HCT116 (cell line): ENCODE measurements around the gene NCOA1. TPM values are rescaled to one million over a fixed set of nuclear protein-coding genes. Genes with fewer than 3 reads are reported as not detected.

Experiments
- ATAC-seq: fragments of 200-7000 bp; cut with Tn5 transposase; 2 replicates; pipeline ENCODE4 v1.9.1; 2020; ENCODE audit warnings: mild to moderate bottlenecking, moderate library complexity
- BruUV-seq: library from RNA; stranded (reverse); fragments of 400-500 nt; replicated peaks from 2 replicates; lab custom pipeline; 2021; lab: Mats Ljungman, UMichigan
- CTCF ChIA-PET: fragments of 300-600 bp; sonication (Branson Sonifier 250); formaldehyde crosslinking; loops from one replicate; lab custom pipeline; 2021; ENCODE audit warnings: antibody characterized with exemption; lab: Charles Lee
- POLR2A ChIA-PET: fragments of 300-600, 350-600 bp; sonication (Branson Sonifier 250); formaldehyde crosslinking; loops from one replicate; lab custom pipeline; 2021; ENCODE audit warnings: antibody characterized with exemption; lab: Charles Lee
- RAD21 ChIA-PET, 2 experiments: fragments of 300-600 bp; sonication (Branson Sonifier 250); formaldehyde crosslinking; loops; one replicate each; lab custom pipeline; 2023; ENCODE audit warnings: low total read pairs in 2 of 2; ENCODE audit not compliant: uncharacterized antibody in 2 of 2, unreplicated experiment in 2 of 2, low non-redundant PET in 1 of 2; lab: Charles Lee
- DNase-seq: peaks from one replicate; pipeline ENCODE4 v3.0.0-alpha.2; 2010; ENCODE audit warnings: low read depth, low spot score
- H2AFZ ChIP-seq: fragments of 200-600 bp; shearing (Covaris generic), sonication (generic); 2 replicates; pipeline ENCODE4 v1.6.1; 2017; ENCODE audit warnings: low read depth, mixed run types, mixed read lengths, antibody characterized with exemption, low read length; ENCODE audit not compliant: poor library complexity, severe bottlenecking
- H3K27ac ChIP-seq: 2 replicates; pipeline ENCODE4 v1.5.1; 2012; ENCODE audit warnings: low read depth, low read length
- H3K27me3 ChIP-seq: fragments of 200-600 bp; sonication (generic); 2 replicates; pipeline ENCODE4 v1.6.1; 2016; ENCODE audit warnings: mixed run types, low read length, mixed read lengths; ENCODE audit not compliant: insufficient read depth
- H3K36me3 ChIP-seq, 2 experiments: fragments of 200-500 bp in 1 of 2; fragments of 200-600 bp in 1 of 2; sonication (Bioruptor generic) in 1 of 2; sonication (generic) in 1 of 2; 2 replicates each; pipeline versions ENCODE4 v1.5.1 to v1.6.1; 2014 to 2016; ENCODE audit warnings: low read length in 2 of 2, inconsistent platforms in 1 of 2, mixed read lengths in 1 of 2, mixed run types in 1 of 2; ENCODE audit not compliant: insufficient read depth in 2 of 2, control insufficient read depth in 1 of 2
- H3K4me1 ChIP-seq, 2 experiments: fragments of 200-600 bp in 1 of 2; sonication (generic) in 1 of 2; 2 replicates each; pipeline versions ENCODE4 v1.5.1 to v1.6.1; 2012 to 2017; ENCODE audit warnings: low read length in 2 of 2, inconsistent platforms in 1 of 2, mild to moderate bottlenecking in 1 of 2, mixed read lengths in 1 of 2, mixed run types in 1 of 2, moderate library complexity in 1 of 2; ENCODE audit not compliant: insufficient read depth in 2 of 2, control insufficient read depth in 1 of 2
- H3K4me2 ChIP-seq: fragments of 200-600 bp; sonication (generic); 2 replicates; pipeline ENCODE4 v1.6.1; 2017; ENCODE audit warnings: mixed run types, low read length, mixed read lengths
- H3K4me3 ChIP-seq, 2 experiments: fragments of 200-600 bp in 1 of 2; sonication (generic) in 1 of 2; replicated peaks in 1 of 2; 2 replicates each; pipeline ENCODE4 v1.5.1; 2011 to 2016; ENCODE audit warnings: low read length in 2 of 2, control low read depth in 1 of 2, low read depth in 1 of 2, mild to moderate bottlenecking in 1 of 2, mixed read lengths in 1 of 2, mixed run types in 1 of 2
- H3K79me2 ChIP-seq: fragments of 200-600 bp; sonication (generic); 2 replicates; pipeline ENCODE4 v1.6.1; 2017; ENCODE audit warnings: mild to moderate bottlenecking, mixed run types, low read length, moderate library complexity, mixed read lengths; ENCODE audit not compliant: insufficient read depth
- H3K9ac ChIP-seq: fragments of 200-600 bp; sonication (generic); 2 replicates; pipeline ENCODE4 v1.6.1; 2016; ENCODE audit warnings: low read length, mixed read lengths
- H3K9me2 ChIP-seq: fragments of 200-600 bp; sonication (generic), shearing (Covaris generic); 2 replicates; pipeline ENCODE4 v1.6.1; 2017; ENCODE audit warnings: mixed run types, mild to moderate bottlenecking, moderate library complexity; ENCODE audit not compliant: insufficient read depth
- H3K9me3 ChIP-seq, 2 experiments: fragments of 200-500 bp in 1 of 2; fragments of 200-600 bp in 1 of 2; sonication (Bioruptor generic) in 1 of 2; sonication (generic) in 1 of 2; 2 replicates each; pipeline ENCODE4 v1.6.1; 2014 to 2017; ENCODE audit warnings: low read length in 2 of 2, mixed read lengths in 2 of 2, inconsistent platforms in 1 of 2, low read depth in 1 of 2, mild to moderate bottlenecking in 1 of 2, mixed run types in 1 of 2, moderate library complexity in 1 of 2; ENCODE audit not compliant: control insufficient read depth in 1 of 2, insufficient read depth in 1 of 2
- H4K20me1 ChIP-seq: fragments of 200-600 bp; sonication (generic), shearing (Covaris generic); 2 replicates; pipeline ENCODE4 v1.6.1; 2017; ENCODE audit warnings: mixed run types, mild to moderate bottlenecking, moderate library complexity; ENCODE audit not compliant: insufficient read depth
- CBX3 ChIP-seq: IDR thresholded peaks from 2 replicates; pipeline ENCODE4 v1.6.1; 2012; ENCODE audit warnings: low read depth
- CEBPB ChIP-seq: IDR thresholded peaks from 2 replicates; pipeline ENCODE4 v1.6.1; 2012; ENCODE audit warnings: low read depth
- EGR1 ChIP-seq: IDR thresholded peaks from 2 replicates; pipeline ENCODE4 v1.6.1; 2012; ENCODE audit warnings: low read depth
- EZH2 ChIP-seq: fragments of 200-600 bp; sonication (generic); IDR thresholded peaks from 2 replicates; pipeline ENCODE4 v1.6.1; 2017; ENCODE audit warnings: antibody characterized with exemption, mixed run types
- FOSL1 ChIP-seq: IDR thresholded peaks from 2 replicates; pipeline ENCODE4 v1.6.1; 2012; ENCODE audit warnings: low read depth
- RAD21 ChIP-seq: IDR thresholded peaks from 2 replicates; pipeline ENCODE4 v1.6.1; 2012; ENCODE audit warnings: low read depth, mild to moderate bottlenecking
- SIN3A ChIP-seq: IDR thresholded peaks from 2 replicates; pipeline ENCODE4 v1.6.1; 2012; ENCODE audit warnings: low read depth
- ZBTB33 ChIP-seq: IDR thresholded peaks from 2 replicates; pipeline ENCODE4 v1.6.1; 2011; ENCODE audit warnings: mild to moderate bottlenecking, low read length, moderate library complexity; ENCODE audit not compliant: insufficient replicate concordance; ENCODE audit errors: extremely low read depth
- ZFX ChIP-seq: fragments of 450-650 bp; IDR thresholded peaks from 2 replicates; pipeline ENCODE4 v1.6.1; 2017
- intact Hi-C: fragments of 100-400 bp; cut with micrococcal nuclease; formaldehyde crosslinking; loops from 2 replicates; pipeline ENCODE4 v1.10.0; 2022
- total RNA-seq: library from RNA; stranded (reverse); gene quantifications from one replicate; pipeline ENCODE4 v1.2.1, GENCODE V29; 2021; ENCODE audit not compliant: unreplicated experiment
- TF ChIP-seq, protein P1 (sequence below), 3 experiments: fragments of 200-600 bp in 1 of 3; sonication (generic) in 1 of 3; IDR thresholded peaks in 2 of 3; conservative IDR thresholded peaks in 1 of 3; 2 replicates each; pipeline ENCODE4 v1.5.1; 2012 to 2017; ENCODE audit warnings: low read depth in 2 of 3, low read length in 2 of 3, antibody characterized with exemption in 1 of 3, borderline replicate concordance in 1 of 3, control low read depth in 1 of 3, mild to moderate bottlenecking in 1 of 3, mixed read lengths in 1 of 3, mixed run types in 1 of 3, moderate library complexity in 1 of 3; ENCODE audit not compliant: insufficient read depth in 1 of 3

Gene NCOA1
- total RNA-seq, 1 experiment from 2014 or later = 10.4 TPM

DNA sequence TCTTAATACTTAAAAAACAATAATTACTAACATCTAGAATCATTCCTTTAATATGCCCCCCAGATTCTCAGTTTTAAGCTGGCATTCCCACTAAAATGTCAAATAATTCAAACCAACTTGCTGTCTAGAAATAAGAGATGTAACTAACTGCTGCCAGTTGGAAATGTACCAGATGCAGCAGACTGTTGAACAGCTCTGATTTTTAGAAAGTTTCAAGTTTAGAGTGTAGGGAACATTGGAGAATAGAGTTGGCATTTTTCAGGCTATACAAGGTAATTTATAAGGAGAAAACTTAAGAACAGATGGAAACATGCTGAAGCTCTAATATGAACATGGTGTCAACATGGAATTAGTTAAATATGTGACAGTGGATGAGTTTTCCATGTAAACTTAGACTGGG lies 200.8 kb downstream of the NCOA1 start:
- Histone ChIP-seq H3K27me3 (no peaks in the 10 kb centered on the region), H3K4me3 (no peak overlapping the region), H2AFZ (no peak overlapping the region), H3K9me3 (no peaks in the 10 kb centered on the region), H3K36me3 (no peaks in the 10 kb centered on the region), H3K4me1 (no peaks in the 10 kb centered on the region), H4K20me1 (no peaks in the 10 kb centered on the region), H3K9ac (no peak overlapping the region), H3K9me2 (no peaks in the 10 kb centered on the region), H3K27ac (no peak overlapping the region), H3K4me2 (no peak overlapping the region), H3K79me2 (no peaks in the 10 kb centered on the region)
- no peak for DNase-seq
- CTCF ChIA-PET = no interaction called here
- RAD21 ChIA-PET = no interaction called here
- no peak for TF ChIP-seq SIN3A
- no peak for TF ChIP-seq CBX3
- intact Hi-C loops = no loop called here
- ATAC-seq = no peak
- BruUV-seq = no TSS peak
- POLR2A ChIA-PET = no interaction called here

DNA sequence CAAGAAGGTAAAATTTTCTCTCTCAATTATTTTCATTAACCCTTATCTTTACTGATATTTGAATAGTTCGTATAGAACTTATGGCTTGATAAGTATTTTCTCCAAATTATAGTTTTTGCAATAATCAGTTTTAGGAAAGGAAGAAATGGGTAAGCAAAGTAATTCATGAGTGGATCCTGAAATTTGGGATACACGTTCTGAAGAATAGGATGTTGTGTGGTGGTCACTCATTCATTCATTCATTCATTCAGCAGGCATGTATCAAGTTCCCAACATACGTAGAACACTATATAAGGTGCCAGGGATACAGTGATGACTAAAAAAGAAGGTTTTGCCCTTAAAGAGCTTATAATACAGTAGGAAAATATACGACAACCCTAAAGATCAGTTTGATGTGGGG lies 206.7 kb downstream of the NCOA1 start:
- Histone ChIP-seq H3K27me3 (no peaks in the 10 kb centered on the region), H2AFZ (no peak overlapping the region), H3K79me2 (no peaks in the 10 kb centered on the region), H3K9me3 (no peaks in the 10 kb centered on the region), H3K4me1 (peaks cover 7 to 10% of the 10 kb centered on the region in 2 experiments), H3K9ac (no peak overlapping the region), H4K20me1 (no peaks in the 10 kb centered on the region), H3K4me3 (no peak overlapping the region), H3K4me2 (no peak overlapping the region), H3K9me2 (no peaks in the 10 kb centered on the region), H3K36me3 (no peaks in the 10 kb centered on the region), H3K27ac (no peak overlapping the region)
- ChIA-PET CTCF (no interaction called here), POLR2A (no interaction called here), RAD21 (no interaction called here)
- DNase-seq (no peak), ATAC-seq (no peak)
- intact Hi-C loops = no loop called here
- TF ChIP-seq ZFX = no peak
- TF ChIP-seq EGR1 = no peak
- TF ChIP-seq RAD21 = no peak
- TF ChIP-seq CBX3 = no peak
- TF ChIP-seq FOSL1 = no peak
- TF ChIP-seq ZBTB33 = no peak
- no peak for TF ChIP-seq EZH2
- no peak for TF ChIP-seq CEBPB
- TF ChIP-seq, protein P1, sequence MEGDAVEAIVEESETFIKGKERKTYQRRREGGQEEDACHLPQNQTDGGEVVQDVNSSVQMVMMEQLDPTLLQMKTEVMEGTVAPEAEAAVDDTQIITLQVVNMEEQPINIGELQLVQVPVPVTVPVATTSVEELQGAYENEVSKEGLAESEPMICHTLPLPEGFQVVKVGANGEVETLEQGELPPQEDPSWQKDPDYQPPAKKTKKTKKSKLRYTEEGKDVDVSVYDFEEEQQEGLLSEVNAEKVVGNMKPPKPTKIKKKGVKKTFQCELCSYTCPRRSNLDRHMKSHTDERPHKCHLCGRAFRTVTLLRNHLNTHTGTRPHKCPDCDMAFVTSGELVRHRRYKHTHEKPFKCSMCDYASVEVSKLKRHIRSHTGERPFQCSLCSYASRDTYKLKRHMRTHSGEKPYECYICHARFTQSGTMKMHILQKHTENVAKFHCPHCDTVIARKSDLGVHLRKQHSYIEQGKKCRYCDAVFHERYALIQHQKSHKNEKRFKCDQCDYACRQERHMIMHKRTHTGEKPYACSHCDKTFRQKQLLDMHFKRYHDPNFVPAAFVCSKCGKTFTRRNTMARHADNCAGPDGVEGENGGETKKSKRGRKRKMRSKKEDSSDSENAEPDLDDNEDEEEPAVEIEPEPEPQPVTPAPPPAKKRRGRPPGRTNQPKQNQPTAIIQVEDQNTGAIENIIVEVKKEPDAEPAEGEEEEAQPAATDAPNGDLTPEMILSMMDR (IDR thresholded peaks at IDR 0.05 in 2 of 3, conservative IDR thresholded peaks at IDR 0.05 in 1 of 3; ENCODE audit: borderline replicate concordance in 1 of 3, insufficient read depth in 1 of 3, low read depth in 2 of 3, low read length in 2 of 3) = no peak
- no TSS peak for BruUV-seq
